ENCODE measurements around the gene PHLDB3. TPM values are rescaled to one million over a fixed set of nuclear protein-coding genes. Genes with fewer than 3 reads are reported as not detected.
"Not testable (repeated sequence)": the region's sequence is repeated elsewhere in the genome, so short reads cannot be mapped to it uniquely, and the experiment has no call there.

Gene PHLDB3
- polyA plus RNA-seq, 1 of the 3 experiments (the other 2 are of a cell fraction), result 15.6 TPM

- peaks cover 28% of the 10 kb centered on the region for H3K79me2 ChIP-seq (ENCODE audit: insufficient read depth)
- H3K9me3 ChIP-seq; H3K36me3 ChIP-seq (replicated peaks in 1 of 2; ENCODE audit: control insufficient read depth in 1 of 2, insufficient read depth in 2 of 2, low read length in 1 of 2); H2AFZ ChIP-seq (ENCODE audit: low read depth); H3K27me3 ChIP-seq (ENCODE audit: insufficient read depth); H3F3A ChIP-seq (replicated peaks; ENCODE audit: insufficient read depth); POLR2A ChIA-PET; H3K27ac ChIP-seq (ENCODE audit: low read depth in 2 of 2, low read length in 1 of 2); H3K9me2 ChIP-seq; H4K20me1 ChIP-seq (ENCODE audit: insufficient read depth); DNase-seq; H3K4me2 ChIP-seq; H3K9ac ChIP-seq; H3K4me3 ChIP-seq (ENCODE audit: low read depth in 2 of 2, low read length in 1 of 2): not testable (repeated sequence)
- WGBS (ENCODE audit: low lambda C conversion rate), result 97% methylated on average over 8 of the region's 8 CpGs
- CTCF ChIA-PET, result interaction anchor here (24.7 kb wide), 1 partner anchor 84 kb away, joined by 632 read pairs; no protein-coding TSS in a partner anchor
- H3K4me1 ChIP-seq (ENCODE audit: control insufficient read depth in 1 of 2, insufficient read depth in 2 of 2, low read depth in 1 of 2, low read length in 1 of 2), result peaks cover 6 to 14% of the 10 kb centered on the region in 2 experiments; a peak in 2 of 4 replicates
These were observed 19.1 kb upstream of the PHLDB3 start for GRCh38 chr19:43523696-43524095.

- H3F3A ChIP-seq (replicated peaks; ENCODE audit: insufficient read depth), result peaks cover 4% of the 10 kb centered on the region
- no peaks in the 10 kb centered on the region for H4K20me1 ChIP-seq (ENCODE audit: insufficient read depth)
- DNase-seq, result no peak
- no peak overlapping the region for H3K4me2 ChIP-seq
- no peak overlapping the region for H3K9ac ChIP-seq
- ChIA-PET CTCF (interaction anchor here (0.8 to 24.7 kb wide), 2 partner anchors 19 to 83 kb away, joined by 3 to 632 read pairs; no protein-coding TSS in a partner anchor), POLR2A (no interaction called here)
- H3K4me1 ChIP-seq (ENCODE audit: control insufficient read depth in 1 of 2, insufficient read depth in 2 of 2, low read depth in 1 of 2, low read length in 1 of 2), result peaks cover 6 to 14% of the 10 kb centered on the region in 2 experiments; a peak in 2 of 4 replicates
- H2AFZ ChIP-seq (ENCODE audit: low read depth), result no peak overlapping the region
- H3K4me3 ChIP-seq (ENCODE audit: low read depth in 2 of 2, low read length in 1 of 2), result no peak overlapping the region
- no peaks in the 10 kb centered on the region for H3K9me2 ChIP-seq
- no peak overlapping the region for H3K27ac ChIP-seq (ENCODE audit: low read depth in 2 of 2, low read length in 1 of 2)
- WGBS (ENCODE audit: low lambda C conversion rate), result 81% methylated on average over 5 of the region's 5 CpGs
- H3K27me3 ChIP-seq (ENCODE audit: insufficient read depth), result no peaks in the 10 kb centered on the region
- TF ChIP-seq FOXJ3 (CRISPR knock-in tag; IDR thresholded peaks at IDR 0.05) (no peak), RCOR1 (IDR thresholded peaks at IDR 0.05; ENCODE audit: low read length) (no peak), ELF1 (IDR thresholded peaks at IDR 0.05) (no peak), RAD21 (IDR thresholded peaks at IDR 0.05; ENCODE audit: low read length) (no peak), RFX5 (IDR thresholded peaks at IDR 0.05; ENCODE audit: low read length) (no peak), USF1 (IDR thresholded peaks at IDR 0.05; ENCODE audit: borderline replicate concordance, low read depth) (no peak), GABPA (IDR thresholded peaks at IDR 0.05; ENCODE audit: low read depth) (no peak), SIN3A (IDR thresholded peaks at IDR 0.05; ENCODE audit: borderline replicate concordance, low read depth, low read length) (no peak), EP300 (IDR thresholded peaks at IDR 0.05; ENCODE audit: borderline replicate concordance in 1 of 2, low read depth in 1 of 2, low read length in 1 of 2) (no peak), FOSL2 (IDR thresholded peaks at IDR 0.05; ENCODE audit: borderline replicate concordance, low read depth) (no peak), GATA2 (CRISPR knock-in tag; IDR thresholded peaks at IDR 0.05) (no peak), TEAD4 (IDR thresholded peaks at IDR 0.05; ENCODE audit: borderline replicate concordance, insufficient read depth) (no peak), TAF1 (IDR thresholded peaks at IDR 0.05; ENCODE audit: borderline replicate concordance, low read depth, low read length) (no peak), IRF3 (IDR thresholded peaks at IDR 0.05; ENCODE audit: low read depth, low read length) (no peak), CHD2 (IDR thresholded peaks at IDR 0.05; ENCODE audit: low read length, partially characterized antibody) (no peak), TCF12 (IDR thresholded peaks at IDR 0.05) (no peak), ZBTB33 (IDR thresholded peaks at IDR 0.05; ENCODE audit: borderline replicate concordance, low read depth) (no peak), FOXM1 (IDR thresholded peaks at IDR 0.05; ENCODE audit: low read depth) (no peak), YY1 (IDR thresholded peaks at IDR 0.05; ENCODE audit: low read depth) (no peak)
- H3K36me3 ChIP-seq (replicated peaks in 1 of 2; ENCODE audit: control insufficient read depth in 1 of 2, insufficient read depth in 2 of 2, low read length in 1 of 2), result no peaks in the 10 kb centered on the region
- H3K79me2 ChIP-seq (ENCODE audit: insufficient read depth), result peaks cover 28% of the 10 kb centered on the region
- H3K9me3 ChIP-seq, result no peaks in the 10 kb centered on the region
These were observed 18.4 kb upstream of the PHLDB3 start for GRCh38 chr19:43522929-43523328.

Measured in SK-N-SH (cell line).